Measurements from ENCODE around the gene MXI1.

Gene MXI1

DNA sequence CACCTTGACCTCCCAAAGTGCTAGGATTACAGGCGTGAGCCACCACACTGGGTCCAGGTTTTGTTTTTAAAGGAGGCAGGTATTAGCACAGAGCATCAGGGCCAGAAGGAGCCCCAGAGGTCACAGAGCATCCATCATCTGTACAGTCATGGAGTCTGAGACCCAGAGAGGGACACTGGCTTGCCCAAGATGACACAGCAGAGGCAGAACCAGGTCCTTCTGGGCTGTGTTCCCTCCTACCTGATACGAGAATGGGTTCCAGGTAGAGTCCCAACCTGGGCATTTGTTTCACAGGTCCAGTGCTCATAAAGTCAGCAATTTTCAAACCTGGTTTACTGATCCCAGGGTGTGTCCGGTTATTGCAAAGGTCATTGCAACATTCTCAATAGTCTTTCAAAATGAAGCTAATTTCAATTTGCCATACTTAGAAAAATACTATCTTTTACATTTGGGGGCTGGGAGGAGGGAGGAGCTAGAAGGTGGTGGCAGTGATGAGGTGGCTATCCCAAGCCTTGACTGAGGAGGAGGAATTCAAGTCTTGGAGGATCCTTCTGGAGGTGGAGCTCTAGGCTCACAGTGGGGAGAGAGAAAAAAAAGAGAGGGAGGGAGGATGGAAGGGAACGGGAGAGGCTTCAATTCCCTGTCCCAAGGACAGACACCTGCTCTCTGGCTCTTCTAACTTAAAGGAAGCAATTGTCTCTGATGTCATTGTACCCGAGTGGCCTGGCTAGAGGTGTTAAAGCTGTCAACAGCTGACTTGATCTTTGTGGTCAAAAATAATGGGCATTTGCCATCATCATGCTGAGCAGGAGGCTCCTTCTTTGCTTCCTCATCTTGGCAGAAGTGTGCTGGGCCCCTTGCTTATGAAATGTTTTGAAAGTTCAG lies 8.1 kb downstream of the MXI1 start:
- no peaks in the 10 kb centered on the region for H3K27me3 ChIP-seq (ENCODE audit: insufficient read depth, poor library complexity, severe bottlenecking)
- TF ChIP-seq, protein P1, sequence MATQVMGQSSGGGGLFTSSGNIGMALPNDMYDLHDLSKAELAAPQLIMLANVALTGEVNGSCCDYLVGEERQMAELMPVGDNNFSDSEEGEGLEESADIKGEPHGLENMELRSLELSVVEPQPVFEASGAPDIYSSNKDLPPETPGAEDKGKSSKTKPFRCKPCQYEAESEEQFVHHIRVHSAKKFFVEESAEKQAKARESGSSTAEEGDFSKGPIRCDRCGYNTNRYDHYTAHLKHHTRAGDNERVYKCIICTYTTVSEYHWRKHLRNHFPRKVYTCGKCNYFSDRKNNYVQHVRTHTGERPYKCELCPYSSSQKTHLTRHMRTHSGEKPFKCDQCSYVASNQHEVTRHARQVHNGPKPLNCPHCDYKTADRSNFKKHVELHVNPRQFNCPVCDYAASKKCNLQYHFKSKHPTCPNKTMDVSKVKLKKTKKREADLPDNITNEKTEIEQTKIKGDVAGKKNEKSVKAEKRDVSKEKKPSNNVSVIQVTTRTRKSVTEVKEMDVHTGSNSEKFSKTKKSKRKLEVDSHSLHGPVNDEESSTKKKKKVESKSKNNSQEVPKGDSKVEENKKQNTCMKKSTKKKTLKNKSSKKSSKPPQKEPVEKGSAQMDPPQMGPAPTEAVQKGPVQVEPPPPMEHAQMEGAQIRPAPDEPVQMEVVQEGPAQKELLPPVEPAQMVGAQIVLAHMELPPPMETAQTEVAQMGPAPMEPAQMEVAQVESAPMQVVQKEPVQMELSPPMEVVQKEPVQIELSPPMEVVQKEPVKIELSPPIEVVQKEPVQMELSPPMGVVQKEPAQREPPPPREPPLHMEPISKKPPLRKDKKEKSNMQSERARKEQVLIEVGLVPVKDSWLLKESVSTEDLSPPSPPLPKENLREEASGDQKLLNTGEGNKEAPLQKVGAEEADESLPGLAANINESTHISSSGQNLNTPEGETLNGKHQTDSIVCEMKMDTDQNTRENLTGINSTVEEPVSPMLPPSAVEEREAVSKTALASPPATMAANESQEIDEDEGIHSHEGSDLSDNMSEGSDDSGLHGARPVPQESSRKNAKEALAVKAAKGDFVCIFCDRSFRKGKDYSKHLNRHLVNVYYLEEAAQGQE (IDR thresholded peaks at IDR 0.05; ENCODE audit: insufficient replicate concordance, low read depth) = no peak
- peak; percentile 39; the same call in 1 of the 2 replicates for TF ChIP-seq POLR2AphosphoS5 (IDR thresholded peaks at IDR 0.05; ENCODE audit: low read depth)
- peak overlapping the region; percentile 69 for H3K27ac ChIP-seq (replicated peaks)
- no peak overlapping the region for H3K4me3 ChIP-seq (replicated peaks; ENCODE audit: insufficient read depth, low read length)
- DNase-seq (ENCODE audit: low read depth in 1 of 2, low spot score in 1 of 2) = peak in 1 of 2 experiments; percentile 79

DNA sequence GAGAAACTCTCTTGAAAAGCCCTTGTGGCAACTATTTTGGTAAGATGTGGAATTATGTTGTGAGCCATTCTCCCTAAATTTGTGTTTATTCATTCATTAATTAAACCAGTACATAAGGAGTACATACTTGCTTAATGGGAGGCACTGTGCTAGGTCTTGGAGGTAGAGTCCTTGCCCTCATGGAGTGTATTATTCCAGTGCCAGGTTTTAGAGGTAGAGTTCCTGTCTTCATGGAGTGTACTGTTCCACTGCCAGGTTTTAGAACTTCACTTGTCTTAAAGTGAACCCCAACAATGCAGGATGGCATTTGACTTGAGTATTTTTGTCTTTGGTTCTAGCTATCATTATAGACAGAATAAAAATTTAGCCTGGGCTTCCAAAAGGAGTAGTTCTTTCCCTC lies 8.8 kb downstream of the MXI1 start:
- Histone ChIP-seq H3K27me3 (ENCODE audit: insufficient read depth, poor library complexity, severe bottlenecking) (no peaks in the 10 kb centered on the region), H3K4me3 (replicated peaks; ENCODE audit: insufficient read depth, low read length) (no peak overlapping the region), H3K27ac (replicated peaks) (peak overlapping the region; percentile 69)
- DNase-seq (ENCODE audit: low read depth in 1 of 2, low spot score in 1 of 2) = peak in 1 of 2 experiments; percentile 11
- no peak for TF ChIP-seq GABPA (IDR thresholded peaks at IDR 0.05; ENCODE audit: low read depth)
- TF ChIP-seq, protein P2, sequence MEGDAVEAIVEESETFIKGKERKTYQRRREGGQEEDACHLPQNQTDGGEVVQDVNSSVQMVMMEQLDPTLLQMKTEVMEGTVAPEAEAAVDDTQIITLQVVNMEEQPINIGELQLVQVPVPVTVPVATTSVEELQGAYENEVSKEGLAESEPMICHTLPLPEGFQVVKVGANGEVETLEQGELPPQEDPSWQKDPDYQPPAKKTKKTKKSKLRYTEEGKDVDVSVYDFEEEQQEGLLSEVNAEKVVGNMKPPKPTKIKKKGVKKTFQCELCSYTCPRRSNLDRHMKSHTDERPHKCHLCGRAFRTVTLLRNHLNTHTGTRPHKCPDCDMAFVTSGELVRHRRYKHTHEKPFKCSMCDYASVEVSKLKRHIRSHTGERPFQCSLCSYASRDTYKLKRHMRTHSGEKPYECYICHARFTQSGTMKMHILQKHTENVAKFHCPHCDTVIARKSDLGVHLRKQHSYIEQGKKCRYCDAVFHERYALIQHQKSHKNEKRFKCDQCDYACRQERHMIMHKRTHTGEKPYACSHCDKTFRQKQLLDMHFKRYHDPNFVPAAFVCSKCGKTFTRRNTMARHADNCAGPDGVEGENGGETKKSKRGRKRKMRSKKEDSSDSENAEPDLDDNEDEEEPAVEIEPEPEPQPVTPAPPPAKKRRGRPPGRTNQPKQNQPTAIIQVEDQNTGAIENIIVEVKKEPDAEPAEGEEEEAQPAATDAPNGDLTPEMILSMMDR (IDR thresholded peaks at IDR 0.05; ENCODE audit: insufficient read depth, low read length) = no peak
- TF ChIP-seq POLR2AphosphoS5 (IDR thresholded peaks at IDR 0.05; ENCODE audit: low read depth) = peak; percentile 1; the same call in 1 of the 2 replicates
- TF ChIP-seq SPI1 (IDR thresholded peaks at IDR 0.05; ENCODE audit: borderline replicate concordance, low read depth) = no peak

DNA sequence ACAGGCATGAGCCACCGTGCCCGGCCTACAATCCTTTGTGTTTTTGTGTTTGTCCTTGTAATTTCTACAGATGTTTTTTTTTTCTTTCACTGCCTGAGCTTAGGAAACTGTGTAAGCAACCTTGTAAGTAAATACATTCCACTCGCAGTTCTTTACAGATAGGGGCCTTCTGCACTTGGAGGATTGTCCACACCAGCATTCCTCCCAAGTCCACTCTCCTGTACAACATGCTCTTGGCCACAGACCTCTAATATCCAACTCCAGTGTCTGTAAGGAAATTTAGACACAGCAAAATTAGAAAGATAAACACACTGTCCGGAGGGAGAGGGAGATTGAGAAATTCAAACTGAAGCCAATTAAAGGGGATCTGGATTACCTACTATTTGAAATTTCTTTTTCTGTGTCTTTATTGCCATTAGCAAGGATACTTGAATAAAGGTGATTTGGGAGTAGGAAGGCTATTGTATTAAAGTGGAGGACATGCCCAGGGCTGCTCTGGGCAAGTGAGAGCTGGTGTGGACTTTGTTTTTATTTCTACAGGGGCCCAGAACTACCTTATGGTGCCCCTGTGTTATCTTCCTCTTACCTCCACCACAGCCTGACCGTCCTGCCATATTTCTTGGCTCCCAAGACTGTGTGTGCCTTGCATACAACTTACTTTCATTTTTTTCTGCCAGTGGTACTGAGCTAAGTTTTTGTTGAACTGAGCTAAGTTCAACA lies 9.7 kb downstream of the MXI1 start:
- DNase-seq (ENCODE audit: low read depth in 1 of 2, low spot score in 1 of 2) = no peak
- Histone ChIP-seq H3K27me3 (ENCODE audit: insufficient read depth, poor library complexity, severe bottlenecking) (no peaks in the 10 kb centered on the region), H3K27ac (replicated peaks) (no peak overlapping the region; the same call in 1 of the 2 replicates), H3K4me3 (replicated peaks; ENCODE audit: insufficient read depth, low read length) (no peak overlapping the region)
- TF ChIP-seq SPI1 (IDR thresholded peaks at IDR 0.05; ENCODE audit: borderline replicate concordance, low read depth) (no peak), GABPA (IDR thresholded peaks at IDR 0.05; ENCODE audit: low read depth) (no peak), POLR2AphosphoS5 (IDR thresholded peaks at IDR 0.05; ENCODE audit: low read depth) (no peak)
- TF ChIP-seq, protein P2 (IDR thresholded peaks at IDR 0.05; ENCODE audit: insufficient read depth, low read length) = no peak
- TF ChIP-seq, protein P1 (IDR thresholded peaks at IDR 0.05; ENCODE audit: insufficient replicate concordance, low read depth) = no peak

DNA sequence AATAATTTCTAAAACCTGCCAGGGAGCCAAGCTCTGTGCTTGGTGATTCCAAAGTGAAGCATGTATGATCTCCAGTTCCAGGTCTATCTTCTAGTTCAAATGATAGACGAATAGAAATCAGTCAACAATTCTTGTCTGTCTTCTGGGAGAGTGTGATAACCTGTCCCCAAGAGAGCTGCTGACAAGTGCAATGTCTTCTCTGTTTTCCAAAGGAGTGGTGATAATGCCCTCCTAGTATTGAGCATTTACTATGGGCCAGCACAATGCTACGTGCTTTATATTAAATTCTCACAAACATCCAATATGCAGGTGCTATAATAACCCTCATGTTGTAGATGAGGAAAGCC lies 10.2 kb downstream of the MXI1 start:
- TF ChIP-seq, protein P2 (IDR thresholded peaks at IDR 0.05; ENCODE audit: insufficient read depth, low read length) = no peak
- TF ChIP-seq, protein P1 (IDR thresholded peaks at IDR 0.05; ENCODE audit: insufficient replicate concordance, low read depth) = no peak
- no peak for DNase-seq (ENCODE audit: low read depth in 1 of 2, low spot score in 1 of 2)
- Histone ChIP-seq H3K27me3 (ENCODE audit: insufficient read depth, poor library complexity, severe bottlenecking) (no peaks in the 10 kb centered on the region), H3K27ac (replicated peaks) (no peak overlapping the region), H3K4me3 (replicated peaks; ENCODE audit: insufficient read depth, low read length) (no peak overlapping the region)
